Breast epithelium (tissue), 4 donors: ENCODE results near the gene BCL2. TPM values are rescaled to one million over a fixed set of nuclear protein-coding genes. Genes with fewer than 3 reads are reported as not detected.
A peak's percentile ranks its signal among the peaks of the same experiment; 100 is the strongest.

Experiments used
- DNase-seq, 2 donors: peaks; one replicate each; pipeline ENCODE4 v3.0.0-alpha.2; 2019; ENCODE audit warnings: low spot score in 2 of 2
- H3K27ac ChIP-seq, 2 donors: fragments of 200-600 bp; sonication (generic) in 1 of 2; one replicate each; pipeline ENCODE4 v1.5.1; 2016 to 2019; ENCODE audit warnings: mild to moderate bottlenecking in 1 of 2
- H3K27me3 ChIP-seq, 2 donors: fragments of 200-600 bp; sonication (generic) in 1 of 2; one replicate each; pipeline versions ENCODE4 v1.5.1 to v1.6.0; 2017 to 2019; ENCODE audit warnings: control low read depth in 1 of 2, mild to moderate bottlenecking in 1 of 2
- H3K36me3 ChIP-seq: fragments of 200-600 bp; one replicate; pipeline ENCODE4 v1.5.1; 2019
- H3K4me1 ChIP-seq, 2 donors: fragments of 200-600 bp; sonication (generic); one replicate each; pipeline ENCODE4 v1.5.1; 2016 to 2019; ENCODE audit warnings: control low read depth in 1 of 2
- H3K4me3 ChIP-seq, 3 donors: fragments of 200-600 bp; sonication (generic); 1 replicate in 2 of 3; 2 replicates in 1 of 3; pipeline ENCODE4 v1.5.1; 2016 to 2019; ENCODE audit warnings: mild to moderate bottlenecking in 3 of 3, moderate library complexity in 2 of 3
- H3K9me3 ChIP-seq, 2 donors: fragments of 200-600 bp; sonication (generic) in 1 of 2; one replicate each; pipeline ENCODE4 v1.5.1; 2016 to 2019; ENCODE audit warnings: control low read depth in 1 of 2
- CTCF ChIP-seq, 3 donors: fragments of 450-650 bp; IDR thresholded peaks; one replicate each; pipeline ENCODE4 v1.5.1; 2016 to 2017; ENCODE audit warnings: antibody characterized with exemption in 3 of 3, mild to moderate bottlenecking in 3 of 3, moderate library complexity in 3 of 3
- POLR2A ChIP-seq: fragments of 450-650 bp; IDR thresholded peaks from one replicate; pipeline ENCODE4 v1.6.1; 2016; ENCODE audit warnings: antibody characterized with exemption, mild to moderate bottlenecking, moderate library complexity
- POLR2AphosphoS5 ChIP-seq, 3 donors: sonication (generic); formaldehyde crosslinking; IDR thresholded peaks; one replicate each; pipeline ENCODE4 v1.6.1; 2017; ENCODE audit warnings: antibody characterized with exemption in 3 of 3
- intact Hi-C: fragments of 100-400 bp; cut with DNase I; formaldehyde crosslinking; loops from one replicate; pipeline ENCODE4 v1.15.1; 2023; ENCODE audit warnings: low total_unique reads
- total RNA-seq, 3 donors: library from RNA; depleted of rRNA; stranded (reverse); fragments of >200 nt; gene quantifications; one replicate each; pipeline ENCODE4 v1.1.0, GENCODE V29; 2016

BCL2 gene
- total RNA-seq, 3 donors from 2014 or later = 41.3 to 82.5 (median 43.6) TPM

GRCh38 chr18:63315131-63315662, 4.4 kb downstream of the BCL2 start:
- intact Hi-C loops = no loop called here
- no peak for DNase-seq
- Histone ChIP-seq H3K9me3 (no peaks in the 10 kb centered on the region), H3K4me1 (peaks cover 0 to 17% of the 10 kb centered on the region in 2 donors), H3K4me3 (peak overlapping the region in 2 of 3 donors; percentile 19 to 99), H3K36me3 (no peaks in the 10 kb centered on the region), H3K27me3 (no peaks in the 10 kb centered on the region), H3K27ac (peak overlapping the region; percentile 68 to 78)
- TF ChIP-seq CTCF (IDR thresholded peaks at IDR 0.05) (no peak), POLR2A (no peak), POLR2AphosphoS5 (IDR thresholded peaks at IDR 0.05) (no peak)

GRCh38 chr18:63314062-63314790, 5.3 kb downstream of the BCL2 start:
- Histone ChIP-seq H3K36me3 (no peaks in the 10 kb centered on the region), H3K27me3 (no peaks in the 10 kb centered on the region), H3K4me3 (peak overlapping the region in 2 of 3 donors; percentile 19 to 99), H3K4me1 (peaks cover 0 to 17% of the 10 kb centered on the region in 2 donors), H3K9me3 (no peaks in the 10 kb centered on the region), H3K27ac (peak overlapping the region; percentile 68 to 78)
- DNase-seq = no peak
- TF ChIP-seq POLR2A (no peak), CTCF (IDR thresholded peaks at IDR 0.05) (no peak), POLR2AphosphoS5 (IDR thresholded peaks at IDR 0.05) (no peak)
- intact Hi-C loops = no loop called here

- peak overlapping the region; percentile 23 to 68 for H3K27ac ChIP-seq
- DNase-seq = no peak
- H3K27me3 ChIP-seq = no peaks in the 10 kb centered on the region
- TF ChIP-seq POLR2AphosphoS5 (IDR thresholded peaks at IDR 0.05) = no peak
- TF ChIP-seq POLR2A = no peak
- no peak for TF ChIP-seq CTCF (IDR thresholded peaks at IDR 0.05)
- H3K4me1 ChIP-seq = peaks cover 0 to 17% of the 10 kb centered on the region in 2 donors
- no peaks in the 10 kb centered on the region for H3K9me3 ChIP-seq
- no peaks in the 10 kb centered on the region for H3K36me3 ChIP-seq
- intact Hi-C loops = no loop called here
- peak overlapping the region in 1 of 3 donors; percentile 9 for H3K4me3 ChIP-seq
These were observed 6.1 kb downstream of the BCL2 start for GRCh38 chr18:63313396-63313917.

GRCh38 chr18:63312737-63313395, 6.7 kb downstream of the BCL2 start:
- peak overlapping the region in 1 of 3 donors; percentile 9 for H3K4me3 ChIP-seq
- TF ChIP-seq POLR2A = no peak
- TF ChIP-seq CTCF (IDR thresholded peaks at IDR 0.05) = no peak
- no peak for TF ChIP-seq POLR2AphosphoS5 (IDR thresholded peaks at IDR 0.05)
- H3K4me1 ChIP-seq = peaks cover 0 to 18% of the 10 kb centered on the region in 2 donors
- peak overlapping the region; percentile 23 to 68 for H3K27ac ChIP-seq
- H3K36me3 ChIP-seq = no peaks in the 10 kb centered on the region
- H3K27me3 ChIP-seq = no peaks in the 10 kb centered on the region
- intact Hi-C loops = no loop called here
- H3K9me3 ChIP-seq = no peaks in the 10 kb centered on the region
- DNase-seq = no peak
